HuH-7 (cell line): Measurements from ENCODE around the gene NDNF.

Experiments used
- DNase-seq: peaks from one replicate; pipeline ENCODE4 v3.0.0; 2011; ENCODE audit warnings: low spot score

NDNF gene, protein sequence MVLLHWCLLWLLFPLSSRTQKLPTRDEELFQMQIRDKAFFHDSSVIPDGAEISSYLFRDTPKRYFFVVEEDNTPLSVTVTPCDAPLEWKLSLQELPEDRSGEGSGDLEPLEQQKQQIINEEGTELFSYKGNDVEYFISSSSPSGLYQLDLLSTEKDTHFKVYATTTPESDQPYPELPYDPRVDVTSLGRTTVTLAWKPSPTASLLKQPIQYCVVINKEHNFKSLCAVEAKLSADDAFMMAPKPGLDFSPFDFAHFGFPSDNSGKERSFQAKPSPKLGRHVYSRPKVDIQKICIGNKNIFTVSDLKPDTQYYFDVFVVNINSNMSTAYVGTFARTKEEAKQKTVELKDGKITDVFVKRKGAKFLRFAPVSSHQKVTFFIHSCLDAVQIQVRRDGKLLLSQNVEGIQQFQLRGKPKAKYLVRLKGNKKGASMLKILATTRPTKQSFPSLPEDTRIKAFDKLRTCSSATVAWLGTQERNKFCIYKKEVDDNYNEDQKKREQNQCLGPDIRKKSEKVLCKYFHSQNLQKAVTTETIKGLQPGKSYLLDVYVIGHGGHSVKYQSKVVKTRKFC

DNA sequence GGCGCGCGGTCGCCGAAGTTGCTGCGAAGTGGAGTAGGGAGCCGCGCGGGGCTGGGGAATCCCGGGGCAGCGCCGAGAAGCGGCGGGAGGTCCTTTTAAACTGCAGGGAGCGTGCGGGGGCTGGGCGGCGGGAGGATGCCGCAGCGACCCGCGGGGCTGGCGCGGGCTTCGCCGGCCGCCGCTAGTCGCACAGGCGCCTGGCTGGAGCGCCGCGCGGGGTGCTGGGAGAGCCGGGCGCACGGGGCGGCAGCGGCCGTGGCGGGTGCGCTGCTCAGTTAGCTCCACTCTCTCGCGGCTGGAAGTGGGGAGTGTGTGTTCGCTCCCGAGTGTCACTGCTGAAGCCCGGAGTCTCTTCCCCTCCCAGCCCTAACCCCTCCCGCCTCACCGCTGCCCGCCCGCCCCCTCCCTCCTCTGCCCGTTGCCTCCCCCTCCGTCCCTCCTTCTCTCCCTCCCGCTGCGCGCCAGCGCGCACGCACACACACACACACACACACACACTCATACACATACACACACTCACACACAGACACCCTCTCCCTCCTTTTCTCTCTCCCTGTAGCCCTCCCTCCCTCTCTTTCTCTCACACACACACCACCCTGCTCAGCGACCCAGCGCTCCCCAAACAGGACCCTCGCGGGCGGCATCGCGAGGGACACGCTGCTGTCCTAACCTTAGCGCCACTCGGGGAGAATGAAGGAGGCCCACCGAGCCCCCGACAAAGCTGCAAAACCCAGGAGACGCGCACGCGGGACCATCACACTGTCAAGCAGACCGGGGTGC, at the start of gene NDNF:
NDNF (minus strand) TSS at position 312 of the 780 bp plus-strand sequence. CDS start 26,698 bp downstream, outside the sequence.
- DNase-seq: no peak

DNA sequence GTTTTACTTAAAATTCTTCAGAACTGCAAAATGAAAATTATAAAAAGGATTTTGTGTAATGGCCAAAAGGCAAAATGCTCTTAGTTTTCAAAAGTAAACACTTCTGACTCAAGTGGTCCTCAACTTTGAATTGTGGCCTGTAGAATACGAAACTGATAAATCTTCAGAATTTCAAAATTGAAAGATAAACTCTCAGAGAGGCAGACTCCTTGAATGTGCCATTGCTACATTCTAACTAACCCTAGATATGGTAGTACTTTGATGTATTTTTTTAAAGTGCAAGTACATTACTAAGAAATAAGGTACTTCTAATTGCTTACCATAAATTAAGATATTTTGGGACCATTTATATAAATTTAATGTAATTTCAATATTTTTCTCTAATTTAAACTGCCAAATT, 47.4 kb upstream of the NDNF start:
- no peak for DNase-seq

DNA sequence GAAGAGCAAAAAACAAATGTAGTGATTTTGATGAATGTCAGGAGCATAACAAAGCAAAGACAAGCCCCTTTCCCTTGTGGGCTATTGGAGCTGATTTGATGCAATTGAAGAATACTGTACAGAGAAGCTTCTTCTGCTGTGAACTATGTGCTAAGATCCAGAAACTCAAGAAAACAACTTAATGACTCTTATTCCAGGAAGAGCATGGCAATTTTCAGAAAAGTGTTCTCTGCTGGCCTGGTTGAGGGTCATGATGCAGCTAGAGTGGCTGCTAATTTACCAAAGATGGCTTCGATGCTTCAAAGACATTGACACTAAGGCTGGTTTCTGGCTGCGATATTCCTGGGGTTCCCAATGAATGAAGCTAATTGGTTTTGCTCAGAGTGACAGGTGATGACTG, 46.0 kb upstream of the NDNF start:
- DNase-seq: no peak

DNA sequence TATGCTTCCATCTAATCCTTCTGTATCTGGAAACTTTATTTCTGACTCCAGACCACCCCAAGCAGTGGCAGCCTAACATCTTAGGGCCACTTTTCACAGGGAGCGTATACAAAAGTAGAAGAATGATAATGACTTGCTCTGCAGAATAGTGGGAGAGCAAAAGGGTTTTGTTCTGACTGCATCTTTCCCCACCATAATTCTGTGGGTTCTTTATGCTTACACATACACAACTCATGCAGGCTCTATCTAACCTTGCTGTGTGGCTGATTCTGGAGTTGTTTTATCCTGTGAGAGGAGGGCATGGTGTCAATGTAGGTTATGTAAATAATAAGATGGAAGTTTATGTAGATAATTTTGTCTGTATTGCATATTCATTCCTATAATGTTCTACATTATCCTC, 42.4 kb upstream of the NDNF start:
- DNase-seq: no peak

DNA sequence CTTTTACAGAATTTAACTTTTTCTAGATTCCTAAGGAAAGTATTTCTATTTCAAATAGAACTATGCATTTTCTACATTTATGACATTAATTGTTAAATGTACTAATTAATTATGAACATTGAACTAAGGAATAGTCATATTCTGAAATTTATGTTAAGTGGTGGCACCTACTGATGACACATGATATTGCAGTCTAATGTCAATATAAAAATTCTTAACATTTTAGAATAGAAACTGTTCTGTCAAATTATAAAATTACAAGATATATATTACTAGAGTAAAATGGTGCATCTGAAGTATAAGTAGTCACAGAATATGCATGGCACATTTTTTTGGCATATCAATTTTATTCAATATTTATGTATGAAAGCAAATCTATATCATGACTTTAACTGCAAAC, 40.2 kb upstream of the NDNF start:
- DNase-seq: no peak

DNA sequence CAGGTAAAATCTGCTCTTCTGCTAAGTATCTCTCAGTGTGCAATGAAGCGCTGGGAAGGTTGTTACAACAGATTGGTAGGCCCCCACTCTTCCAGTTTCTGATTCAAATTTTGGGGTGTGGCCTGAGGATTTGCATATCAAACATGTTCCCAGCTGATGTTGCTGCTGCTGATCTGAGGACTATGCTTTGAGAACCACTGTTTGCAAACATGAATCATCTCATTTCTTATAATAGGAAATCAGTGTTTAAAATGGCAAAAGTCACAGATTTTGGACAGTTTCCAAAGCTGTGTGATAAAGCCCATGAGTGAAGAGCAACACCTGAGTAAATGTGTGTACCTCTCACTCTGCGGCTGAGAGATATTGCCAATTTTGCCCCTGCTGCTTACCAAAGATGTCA, 36.2 kb upstream of the NDNF start:
- no peak for DNase-seq

DNA sequence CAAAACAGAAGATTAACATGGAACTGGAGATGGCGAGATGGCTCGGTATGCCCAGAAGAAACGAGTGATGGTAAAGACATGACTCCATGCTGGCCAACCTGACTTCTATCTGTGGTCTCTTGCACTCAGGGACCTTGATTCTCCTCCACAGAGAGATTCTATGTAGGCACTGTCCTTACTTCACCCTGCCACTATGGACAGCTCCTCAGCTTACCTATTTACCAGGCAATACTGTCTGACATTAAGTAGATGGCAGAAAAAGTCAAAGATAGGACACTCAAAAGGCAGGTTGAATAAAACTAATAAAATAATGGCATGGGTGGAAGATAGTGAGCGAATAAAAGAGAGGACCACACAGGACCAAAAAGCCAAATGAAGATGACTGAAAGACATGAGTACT, 35.2 kb upstream of the NDNF start:
- DNase-seq: no peak

DNA sequence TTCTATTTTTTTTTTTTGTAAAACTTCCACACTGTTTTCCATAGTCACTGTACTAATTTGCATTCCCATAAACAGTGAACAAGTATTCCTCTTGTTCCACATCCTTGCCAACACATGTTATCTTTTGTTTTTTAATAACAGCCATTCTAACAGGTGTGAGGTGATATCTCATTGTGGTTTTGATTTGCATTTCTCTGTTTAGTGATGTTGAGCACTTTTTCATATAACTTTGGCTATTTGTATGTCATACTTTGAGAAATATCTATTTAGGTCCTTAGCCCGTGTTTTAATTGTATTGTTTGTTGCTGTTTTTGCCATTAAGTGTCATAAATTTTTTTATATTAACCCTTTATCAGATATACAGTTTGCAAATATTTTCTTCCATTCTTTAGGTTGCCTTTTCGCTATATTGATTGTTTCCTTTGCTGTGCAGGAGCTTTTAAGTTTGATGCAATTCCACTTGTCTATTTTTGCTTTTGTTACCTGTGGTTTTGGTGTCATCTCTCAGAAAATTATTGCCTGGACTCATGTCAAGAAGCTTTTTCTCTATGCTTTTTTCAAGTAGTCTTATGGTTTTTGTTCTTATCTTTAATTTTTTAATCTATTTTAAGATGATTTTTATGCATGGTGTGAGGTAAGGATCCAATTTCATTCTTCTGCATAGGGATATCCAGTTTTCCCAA, 27.9 kb upstream of the NDNF start:
- DNase-seq: no peak

DNA sequence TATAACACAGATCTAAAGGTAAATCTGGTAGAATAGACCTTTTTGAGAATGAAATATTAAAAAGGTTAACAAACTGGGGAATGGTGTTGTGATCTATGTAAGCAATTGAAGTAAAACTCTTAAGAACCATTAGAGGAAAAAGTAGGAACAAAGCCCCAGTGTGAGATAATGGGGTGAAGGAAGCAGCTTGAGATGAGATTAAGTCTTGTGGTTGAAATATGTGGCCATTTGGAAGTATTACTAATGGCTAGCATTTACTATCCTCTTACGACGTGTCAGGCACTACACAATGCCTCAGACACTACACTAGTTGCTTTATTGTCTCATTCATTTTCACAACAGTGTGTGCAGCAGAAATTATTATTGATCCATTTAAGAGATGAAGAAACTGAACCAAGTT, 25.9 kb upstream of the NDNF start:
- no peak for DNase-seq

DNA sequence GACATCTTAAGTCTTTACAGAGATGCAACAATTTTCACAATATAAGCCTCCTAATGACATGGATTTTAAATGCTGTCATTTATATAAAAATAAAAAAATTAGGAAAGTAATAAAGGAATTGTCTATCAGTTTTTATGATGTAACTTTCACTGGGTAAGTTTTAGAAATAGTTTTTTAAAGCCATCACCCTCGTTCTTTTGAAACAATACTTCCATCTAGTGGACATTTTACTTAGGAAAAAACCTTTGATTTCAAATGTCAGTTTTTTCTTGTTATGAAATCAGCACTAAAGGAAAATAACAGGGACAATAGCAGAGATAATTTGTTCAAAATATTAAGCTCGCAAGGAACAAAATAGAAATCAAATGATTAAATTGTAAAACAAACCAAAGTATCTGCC, 24.3 kb upstream of the NDNF start:
- no peak for DNase-seq

DNA sequence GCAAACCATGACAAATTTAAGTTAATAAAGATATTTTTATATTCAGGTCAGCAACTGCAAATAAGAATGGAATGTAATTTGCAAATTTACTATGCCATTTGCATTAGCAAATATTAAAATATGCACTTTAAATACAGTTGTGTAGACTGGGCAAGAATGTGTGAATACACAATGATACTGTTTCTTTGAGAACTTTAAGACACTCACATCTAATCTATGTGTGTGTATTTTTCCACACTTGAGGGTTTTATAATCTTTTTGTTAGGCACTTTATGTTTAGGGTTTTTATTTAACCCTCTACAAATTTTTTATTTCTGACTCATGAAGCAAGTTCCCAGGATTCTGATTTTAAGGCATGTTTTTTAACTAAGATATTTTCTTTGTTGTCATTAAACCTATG, 23.9 kb upstream of the NDNF start:
- no peak for DNase-seq

DNA sequence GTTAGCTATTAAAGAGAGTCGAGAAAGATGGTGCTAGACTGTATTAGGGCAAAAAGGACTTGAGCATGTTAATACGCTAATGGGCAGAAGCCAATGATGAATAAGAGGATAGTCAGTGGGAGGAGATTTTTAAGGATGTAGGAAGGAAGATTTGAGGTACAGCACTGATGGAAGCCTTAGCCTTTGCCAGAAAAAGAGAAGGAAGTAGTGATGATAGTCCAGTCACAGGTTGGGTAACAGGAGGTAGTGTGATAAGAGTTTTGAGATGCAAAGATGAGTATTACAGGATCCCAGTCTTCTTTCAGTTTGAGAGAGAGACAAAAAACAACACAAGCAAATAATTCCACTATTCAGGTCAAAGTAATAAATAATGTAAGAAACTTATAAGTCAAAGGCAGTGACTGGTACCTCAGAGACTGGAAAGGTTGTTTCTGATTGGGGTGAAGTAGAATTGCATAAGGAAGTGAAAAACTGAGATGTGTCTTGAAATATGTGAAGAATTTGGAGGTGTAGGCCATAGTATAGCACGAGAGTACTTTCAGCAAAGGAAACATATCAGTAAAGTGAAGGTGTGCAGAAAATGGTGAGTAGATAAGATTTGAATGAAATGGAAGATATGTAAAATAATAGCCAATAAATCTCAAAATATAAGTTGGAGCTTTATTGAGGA, 22.1 kb upstream of the NDNF start:
- no peak for DNase-seq

DNA sequence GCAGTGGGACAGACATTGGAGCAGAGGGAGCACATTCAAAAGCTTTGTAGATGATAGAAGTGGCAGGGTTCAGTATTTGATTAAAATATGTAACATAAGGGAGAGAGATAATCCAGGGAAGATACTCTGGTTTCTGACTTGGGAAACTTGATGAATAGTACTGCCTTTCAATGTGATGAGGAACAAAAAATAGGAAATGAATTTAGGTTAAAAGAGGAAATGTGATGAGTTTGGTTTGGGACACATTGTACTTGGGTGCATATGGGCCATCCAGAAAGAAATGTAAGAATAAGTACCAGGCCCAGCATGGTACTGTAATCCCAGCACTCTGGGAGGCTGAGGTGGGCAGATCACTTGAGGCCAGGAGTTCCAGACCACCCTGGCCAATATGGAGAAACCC, 20.9 kb upstream of the NDNF start:
- no peak for DNase-seq

DNA sequence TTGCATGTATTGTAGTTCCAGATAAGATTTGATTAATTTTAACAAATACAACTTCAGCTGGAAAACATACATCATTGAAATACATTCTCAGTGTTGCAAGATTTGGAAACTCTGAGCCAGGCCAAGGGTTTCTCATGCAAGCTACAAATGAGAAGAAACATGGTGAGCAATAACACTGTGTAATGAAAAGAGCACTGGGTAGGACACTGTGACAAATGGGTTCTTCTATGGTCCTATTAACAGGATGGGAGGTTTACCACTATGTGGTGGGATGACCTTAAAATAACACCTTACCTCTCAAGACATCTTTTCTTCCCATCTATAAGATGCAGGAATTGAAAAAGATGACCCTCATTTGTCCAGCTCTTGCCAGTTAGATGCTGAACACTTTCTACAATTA, 19.6 kb upstream of the NDNF start:
- DNase-seq: no peak

DNA sequence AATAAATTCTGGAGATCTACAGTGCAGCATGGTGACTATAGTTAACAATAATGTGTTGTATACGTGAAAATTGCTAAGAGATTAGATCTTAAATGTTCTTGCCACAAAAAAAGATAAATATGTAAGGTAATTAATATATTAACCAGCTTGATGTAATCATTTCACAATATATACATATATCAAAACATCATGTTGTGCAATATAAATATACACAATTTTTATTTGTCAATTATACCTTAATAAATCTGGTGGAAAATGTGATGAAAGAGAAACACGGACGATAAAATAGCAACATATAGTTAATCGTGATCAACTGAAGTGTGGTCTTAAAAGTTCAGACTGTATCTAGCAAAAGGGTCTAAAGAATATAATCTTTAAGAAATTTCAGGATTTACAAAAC, 16.5 kb upstream of the NDNF start:
- DNase-seq: no peak

DNA sequence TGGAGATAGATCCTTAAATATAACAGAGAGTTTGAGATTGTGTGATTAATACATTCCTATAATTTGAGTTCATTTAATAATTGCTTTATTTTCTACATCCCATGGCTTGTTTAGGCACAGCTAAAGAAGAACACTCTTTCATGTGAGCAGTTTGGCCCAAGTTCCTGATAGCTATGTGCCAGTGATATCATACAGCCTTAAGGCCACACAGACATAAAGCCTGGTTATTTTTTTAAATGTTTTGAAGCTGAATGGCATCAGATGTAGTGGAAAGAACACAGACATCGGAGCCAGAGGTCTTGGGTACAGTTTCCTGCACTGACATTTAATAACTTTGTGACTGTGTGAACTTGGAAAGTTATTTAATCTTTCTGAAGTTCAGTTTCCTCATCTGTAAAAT, 7.0 kb upstream of the NDNF start:
- no peak for DNase-seq

DNA sequence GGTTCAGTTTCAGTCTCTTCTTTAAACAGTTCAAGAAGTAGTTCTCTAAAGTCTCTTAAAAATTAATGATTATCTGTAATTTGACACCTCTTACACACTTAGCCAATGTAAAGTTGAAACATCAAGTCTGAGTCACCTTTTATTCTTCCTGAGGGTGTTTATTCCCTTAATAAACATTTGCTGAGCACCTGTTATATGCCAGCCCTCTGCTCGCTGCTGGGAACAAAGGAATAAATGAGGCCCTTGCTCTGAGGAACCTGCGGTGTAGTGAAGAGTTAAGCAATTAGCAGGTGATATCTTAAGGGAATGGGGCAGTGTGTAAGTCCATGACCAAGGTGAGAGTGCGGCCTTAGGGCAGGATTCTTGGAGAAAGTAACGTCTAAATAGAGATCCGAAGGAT, 5.2 kb upstream of the NDNF start:
- no peak for DNase-seq

DNA sequence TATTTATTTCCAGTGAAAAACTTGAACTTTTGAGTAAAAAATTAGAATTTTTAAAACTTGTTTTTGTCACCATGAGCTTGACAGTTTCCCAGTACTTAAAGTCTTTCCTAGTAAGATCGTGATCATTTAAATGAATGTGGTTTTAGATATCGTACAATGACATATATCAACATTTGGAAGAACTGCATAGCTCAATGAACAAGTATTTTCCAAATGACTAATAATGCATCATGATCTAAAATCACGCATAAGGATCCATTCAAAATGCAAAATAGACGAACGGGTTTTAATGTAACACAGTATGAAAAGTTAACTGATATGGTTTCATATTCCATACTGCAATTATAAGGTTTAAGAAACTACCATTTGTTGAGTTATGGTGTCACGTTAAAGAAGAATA, 4.1 kb upstream of the NDNF start:
- DNase-seq: no peak

DNA sequence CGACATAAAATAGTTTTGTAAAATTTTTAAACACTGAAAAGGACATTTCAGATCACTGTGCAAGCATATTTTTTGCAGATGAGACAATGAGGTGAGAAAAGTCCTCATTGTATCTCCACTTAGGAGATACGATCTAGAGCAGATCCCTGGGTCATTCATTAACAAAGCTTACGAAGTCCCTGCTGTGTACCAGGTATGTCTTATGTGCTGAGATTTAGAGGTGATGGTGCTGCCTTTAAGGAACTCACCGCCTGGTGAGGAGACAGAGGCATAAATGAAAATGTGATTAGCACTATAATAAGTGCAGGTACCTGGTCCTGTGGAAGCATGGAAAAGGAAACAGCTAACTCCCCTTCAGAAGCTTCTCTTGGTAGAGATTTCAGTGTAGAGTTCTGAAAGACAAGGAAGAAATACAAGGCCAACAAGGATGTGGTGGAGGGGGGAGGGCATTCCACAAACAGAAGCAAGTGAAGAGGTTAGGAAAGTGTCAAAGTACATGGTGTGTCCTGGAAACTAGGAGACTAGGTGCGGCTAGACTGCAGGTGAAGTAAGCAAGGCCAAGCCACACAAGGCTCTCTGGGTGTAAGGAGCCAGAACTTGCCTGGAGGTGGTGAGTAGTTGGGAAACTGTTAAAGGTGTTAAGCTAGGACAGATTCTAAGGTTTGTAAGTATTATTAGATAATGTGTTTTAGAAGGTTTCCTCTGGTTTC, 1.5 kb upstream of the NDNF start:
- DNase-seq: no peak

DNA sequence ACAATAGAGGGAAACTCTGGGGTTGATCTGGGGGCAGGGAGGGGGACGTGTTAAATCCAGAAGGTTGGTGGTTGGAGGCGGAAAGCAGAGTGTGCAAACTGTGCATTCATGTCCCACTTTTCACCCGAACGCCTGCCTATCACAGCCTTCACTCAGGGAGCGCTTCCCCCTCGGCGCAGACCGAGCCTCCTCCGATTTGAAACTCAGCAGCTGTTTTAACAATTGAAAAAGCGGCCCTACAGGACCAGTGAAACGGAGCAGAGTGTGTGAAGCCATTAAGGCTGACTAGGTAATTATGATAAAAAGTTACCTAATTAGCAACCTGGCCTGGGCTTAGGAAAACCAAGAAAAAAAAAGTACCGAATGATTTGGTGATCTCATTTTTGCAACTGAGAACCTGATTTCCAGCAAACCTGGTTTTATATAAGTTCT, 685 bp upstream of the NDNF start:
- DNase-seq: no peak

DNA sequence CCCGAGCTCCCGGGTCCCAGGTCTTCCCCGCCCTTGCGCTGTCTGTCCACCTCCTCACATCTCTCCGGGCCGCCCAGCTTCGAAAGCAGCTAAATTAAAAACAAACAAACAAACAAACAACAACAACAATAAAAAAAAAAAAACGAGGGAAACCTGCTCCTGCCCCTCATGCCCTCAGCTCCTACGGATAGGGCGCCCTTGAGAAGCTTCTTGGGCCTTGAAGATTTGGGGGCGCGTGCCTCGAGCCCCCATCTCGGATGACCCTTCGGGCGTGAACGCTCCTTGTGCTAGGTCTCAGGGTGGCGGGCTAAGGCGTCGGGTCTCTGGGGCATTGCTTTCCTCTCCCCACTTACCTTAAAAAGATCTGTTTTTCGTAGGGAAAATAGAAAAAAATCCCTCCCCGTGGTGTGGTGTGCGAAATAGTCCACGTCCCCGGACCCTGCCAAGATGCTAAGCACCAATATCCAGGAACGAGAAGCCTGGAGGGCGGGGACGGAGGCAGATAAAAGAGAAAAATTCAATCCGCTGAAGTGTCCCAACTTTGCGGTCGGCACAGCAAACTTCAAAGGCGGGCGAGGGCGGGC, 603 bp downstream of the NDNF start:
- DNase-seq: no peak
